ENCODE results near the gene COBL. TPM values are rescaled to one million over a fixed set of nuclear protein-coding genes. Genes with fewer than 3 reads are reported as not detected.

Gene COBL
- total and polyA plus RNA-seq, 2 of the 8 experiments (the other 6 are each of a cell fraction or from before 2014, with no cell fraction given): 13.8 to 40.4 TPM

- Histone ChIP-seq H3K27me3 (replicated peaks in 1 of 4; ENCODE audit: control insufficient read depth in 3 of 4, extremely low read depth in 1 of 4, insufficient read depth in 3 of 4, low read length in 3 of 4) (no peaks in the 10 kb centered on the region; a peak in 1 of 7 replicates), H2BK20ac (ENCODE audit: low read length) (peak overlapping the region; percentile 6; the same call in 1 of the 2 replicates), H4K8ac (ENCODE audit: extremely low read depth, insufficient read depth, low read length) (no peak overlapping the region), H3K56ac (replicated peaks; ENCODE audit: insufficient read length, low read depth, low read length) (no peak overlapping the region), H3K14ac (ENCODE audit: insufficient read length) (no peak overlapping the region), H3K4ac (replicated peaks; ENCODE audit: insufficient read length, low read depth, low read length) (no peak overlapping the region), H3K9me3 (ENCODE audit: insufficient read depth in 2 of 2, low read depth in 1 of 2, low read length in 1 of 2) (no peaks in the 10 kb centered on the region), H2AK5ac (ENCODE audit: low read depth, low read length) (peak overlapping the region; percentile 30; the same call in 1 of the 2 replicates), H3K79me2 (ENCODE audit: control insufficient read depth in 1 of 2, insufficient read depth in 2 of 2, low read length in 2 of 2) (no peaks in the 10 kb centered on the region), H2BK15ac (ENCODE audit: low read length) (no peak overlapping the region), H4K5ac (ENCODE audit: insufficient read length, low read depth, low read length) (no peak overlapping the region), H3K23ac (ENCODE audit: insufficient read length) (no peak overlapping the region), H3K4me3 (ENCODE audit: extremely low read depth in 1 of 4, insufficient read depth in 2 of 4, low read depth in 3 of 4, low read length in 4 of 4) (no peak overlapping the region), H2BK12ac (ENCODE audit: low read depth, low read length) (no peak overlapping the region; the same call in 1 of the 2 replicates), H4K20me1 (replicated peaks in 1 of 2; ENCODE audit: control insufficient read depth in 1 of 2, insufficient read depth in 2 of 2, low read length in 2 of 2) (no peaks in the 10 kb centered on the region), H3K23me2 (ENCODE audit: low read depth, low read length) (no peaks in the 10 kb centered on the region), H3K36me3 (ENCODE audit: control insufficient read depth in 2 of 4, insufficient read depth in 4 of 4, low read length in 3 of 4) (no peaks in the 10 kb centered on the region), H3K4me1 (replicated peaks in 1 of 4; ENCODE audit: control insufficient read depth in 3 of 4, insufficient read depth in 4 of 4, low read length in 3 of 4) (peaks cover 0 to 5% (median 2%) of the 10 kb centered on the region in 4 experiments; a peak in 5 of 7 replicates), H3K27ac (ENCODE audit: low read depth, low read length) (no peak overlapping the region), H2BK5ac (ENCODE audit: low read depth, low read length) (no peak overlapping the region), H3K4me2 (ENCODE audit: insufficient read depth in 1 of 2, low read depth in 2 of 2, low read length in 2 of 2) (no peak overlapping the region), H2AFZ (ENCODE audit: low read length) (no peak overlapping the region), H2BK120ac (replicated peaks; ENCODE audit: low read depth, low read length) (no peak overlapping the region), H3K79me1 (ENCODE audit: low read depth, low read length) (no peaks in the 10 kb centered on the region), H4K91ac (replicated peaks; ENCODE audit: insufficient read length, low read length) (no peak overlapping the region), H3K9ac (replicated peaks in 1 of 4; ENCODE audit: extremely low read depth in 1 of 4, low read depth in 3 of 4, low read length in 3 of 4) (no peak overlapping the region), H3K18ac (ENCODE audit: extremely low read depth, low read length) (no peak overlapping the region)
- 84% methylated on average over 10 of the region's 10 CpGs; no CpG with 5 or more reads in 1 of the 2 experiments for WGBS, 2 experiments (ENCODE audit: extremely low coverage in 1 of 2, insufficient coverage in 1 of 2, insufficient read length in 1 of 2, insufficient replicate concordance in 2 of 2, low coverage in 1 of 2, low lambda C conversion rate in 2 of 2, missing lambda C conversion rate in 1 of 2)
- ChIA-PET POLR2A (ENCODE audit: partially characterized antibody) (interaction anchor here (2.3 kb wide), 1 partner anchor 25 kb away, joined by 16 read pairs; no protein-coding TSS in a partner anchor), CTCF (ENCODE audit: partially characterized antibody) (interaction anchor here (0.8 to 8.9 kb wide), 13 partner anchors 7 to 192 kb away, joined by 3 to 109 read pairs (median 4); no protein-coding TSS in a partner anchor)
- no peak for DNase-seq (ENCODE audit: low read depth in 1 of 2, low spot score in 2 of 2)
- FAIRE-seq: peak; percentile 81
- TF ChIP-seq SRF (IDR thresholded peaks at IDR 0.05; ENCODE audit: low read depth, low read length): no peak
- peak in 2 of 3 experiments; percentile 36 to 62; a peak in 3 of 4 replicates for TF ChIP-seq CTCF (IDR thresholded peaks at IDR 0.05; ENCODE audit: control extremely low read depth in 1 of 3, insufficient read depth in 1 of 3, low read depth in 1 of 3, low read length in 3 of 3)
- no peak for TF ChIP-seq RBBP5 (IDR thresholded peaks at IDR 0.05; ENCODE audit: borderline replicate concordance, low read depth, low read length)
- no peak for TF ChIP-seq E2F6 (IDR thresholded peaks at IDR 0.05)
- no peak for TF ChIP-seq CREB1 (IDR thresholded peaks at IDR 0.05)
- no peak for TF ChIP-seq BACH1 (IDR thresholded peaks at IDR 0.05; ENCODE audit: low read length)
- no peak for TF ChIP-seq MAFK (IDR thresholded peaks at IDR 0.05; ENCODE audit: low read depth, low read length)
- TF ChIP-seq EP300 (IDR thresholded peaks at IDR 0.05; ENCODE audit: borderline replicate concordance in 1 of 2, low read depth in 2 of 2, low read length in 2 of 2): no peak
These were observed 35.8 kb upstream of the COBL start for GRCh38 chr7:51352174-51353100.
